Medulla oblongata (tissue), 1 donor: ENCODE measurements around the gene ASB16.

Experiments used
- DNase-seq: peaks from one replicate; pipeline ENCODE4 v3.0.0-alpha.2; 2015; ENCODE audit errors: extremely low spot score

ASB16 gene

DNA sequence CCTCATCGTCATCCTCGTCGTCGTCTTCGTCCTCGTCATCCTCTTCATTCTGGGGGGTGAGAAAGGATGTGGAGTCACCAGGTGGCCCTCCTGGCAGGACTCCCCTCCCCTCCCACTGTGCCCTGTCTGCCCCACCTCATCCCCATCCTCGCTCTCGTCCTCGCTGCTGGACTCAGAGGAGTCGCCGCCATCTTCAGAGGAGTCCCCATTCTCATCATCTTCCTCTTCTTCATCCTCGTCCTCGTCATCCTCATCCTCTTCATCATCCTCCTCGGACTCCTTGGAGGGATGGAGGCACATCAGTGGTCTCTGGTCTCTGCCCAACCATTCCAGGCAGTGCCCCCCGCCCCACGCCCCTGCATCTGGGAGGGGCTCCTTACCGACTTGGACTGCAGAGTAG is 36.8 kb downstream of the ASB16 start:
- DNase-seq = no peak

DNA sequence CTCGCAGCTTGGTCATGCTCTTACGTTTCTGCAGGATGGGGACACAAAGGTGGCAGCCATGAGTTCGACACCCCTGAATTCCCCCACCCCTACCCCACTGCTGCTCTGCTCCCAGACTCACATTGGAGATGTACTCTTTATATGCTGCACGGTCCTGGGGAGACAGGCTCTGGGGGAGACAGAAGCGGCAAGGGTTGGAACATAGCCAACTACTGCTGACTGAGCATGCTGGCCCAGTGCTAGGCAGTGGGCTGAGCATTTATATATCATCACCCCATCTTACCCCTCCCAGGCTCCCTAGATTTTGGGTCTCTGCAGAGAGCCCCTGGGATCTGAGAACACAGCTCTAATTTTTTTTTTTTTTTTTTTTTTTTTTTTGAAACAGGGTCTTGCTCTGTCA is 37.2 kb downstream of the ASB16 start:
- no peak for DNase-seq

DNA sequence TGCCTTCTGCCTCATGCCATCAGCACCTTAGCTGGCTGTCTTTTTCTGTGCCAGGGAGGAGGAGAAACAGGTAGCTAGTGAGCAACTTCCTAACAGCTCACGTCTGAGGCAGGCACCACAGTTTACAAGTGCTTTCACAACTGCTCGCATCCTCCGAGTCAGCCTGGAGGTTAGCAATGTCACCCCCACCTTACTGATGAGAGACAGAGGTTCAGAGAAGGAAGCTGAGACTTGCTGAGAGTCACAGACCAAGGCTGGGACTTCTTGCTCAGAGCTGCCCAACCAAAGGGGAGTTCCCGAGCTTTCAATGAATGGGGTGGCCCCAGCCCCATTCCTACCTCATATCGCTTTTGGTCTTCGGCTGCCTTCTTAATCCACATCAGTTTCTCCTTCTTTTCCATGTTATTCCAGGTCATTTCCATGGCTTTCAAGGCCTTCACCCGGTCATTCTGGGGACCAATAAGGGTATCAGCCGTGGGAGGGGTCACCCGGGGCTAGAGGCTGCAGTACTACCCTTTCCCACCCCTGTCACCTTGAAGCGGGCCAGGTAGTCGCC is 39.4 kb downstream of the ASB16 start:
- DNase-seq = no peak

DNA sequence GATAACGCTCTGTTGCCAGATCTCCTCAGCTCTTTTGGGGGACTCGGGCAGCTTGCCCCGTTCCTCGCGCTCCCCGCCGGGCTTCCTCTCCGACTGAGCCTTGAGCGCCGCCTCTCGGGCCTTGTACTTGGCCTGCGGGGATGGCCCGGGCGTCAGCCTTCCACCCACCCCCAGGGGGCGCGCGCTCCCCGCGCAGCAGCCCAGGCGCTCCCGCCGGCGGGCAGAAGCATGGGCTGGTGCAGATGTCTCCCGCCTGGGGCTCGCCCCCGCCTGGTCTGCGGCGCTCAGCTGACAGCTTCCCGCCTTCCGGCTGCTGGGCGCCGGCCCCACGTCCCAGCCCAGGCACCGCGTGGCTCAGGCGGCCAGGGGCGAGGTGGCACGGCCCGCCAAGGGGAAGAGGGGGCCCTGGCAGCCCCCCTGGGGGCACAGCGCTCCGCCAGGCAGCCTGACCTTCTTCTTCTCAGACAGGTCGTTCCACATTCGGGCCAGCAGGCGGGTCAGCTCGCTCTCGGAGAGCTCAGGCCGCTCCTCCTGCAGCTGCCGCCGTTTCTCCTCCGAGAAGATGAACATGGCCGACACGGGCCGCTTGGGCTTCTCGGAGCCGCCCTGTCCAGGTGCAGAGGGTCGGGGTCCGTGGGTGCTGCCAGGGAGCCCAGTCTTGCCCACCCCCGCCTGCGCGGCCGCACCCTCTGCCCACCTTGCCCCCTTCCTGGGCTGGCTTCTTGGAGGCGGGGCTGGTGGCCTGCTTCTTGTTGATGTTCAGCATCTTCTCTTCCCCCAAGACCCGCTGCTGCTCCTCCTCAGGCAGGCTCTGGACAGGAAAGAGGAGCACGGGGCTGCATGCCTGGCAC is 40.1 kb downstream of the ASB16 start:
- DNase-seq = peak; percentile 94

DNA sequence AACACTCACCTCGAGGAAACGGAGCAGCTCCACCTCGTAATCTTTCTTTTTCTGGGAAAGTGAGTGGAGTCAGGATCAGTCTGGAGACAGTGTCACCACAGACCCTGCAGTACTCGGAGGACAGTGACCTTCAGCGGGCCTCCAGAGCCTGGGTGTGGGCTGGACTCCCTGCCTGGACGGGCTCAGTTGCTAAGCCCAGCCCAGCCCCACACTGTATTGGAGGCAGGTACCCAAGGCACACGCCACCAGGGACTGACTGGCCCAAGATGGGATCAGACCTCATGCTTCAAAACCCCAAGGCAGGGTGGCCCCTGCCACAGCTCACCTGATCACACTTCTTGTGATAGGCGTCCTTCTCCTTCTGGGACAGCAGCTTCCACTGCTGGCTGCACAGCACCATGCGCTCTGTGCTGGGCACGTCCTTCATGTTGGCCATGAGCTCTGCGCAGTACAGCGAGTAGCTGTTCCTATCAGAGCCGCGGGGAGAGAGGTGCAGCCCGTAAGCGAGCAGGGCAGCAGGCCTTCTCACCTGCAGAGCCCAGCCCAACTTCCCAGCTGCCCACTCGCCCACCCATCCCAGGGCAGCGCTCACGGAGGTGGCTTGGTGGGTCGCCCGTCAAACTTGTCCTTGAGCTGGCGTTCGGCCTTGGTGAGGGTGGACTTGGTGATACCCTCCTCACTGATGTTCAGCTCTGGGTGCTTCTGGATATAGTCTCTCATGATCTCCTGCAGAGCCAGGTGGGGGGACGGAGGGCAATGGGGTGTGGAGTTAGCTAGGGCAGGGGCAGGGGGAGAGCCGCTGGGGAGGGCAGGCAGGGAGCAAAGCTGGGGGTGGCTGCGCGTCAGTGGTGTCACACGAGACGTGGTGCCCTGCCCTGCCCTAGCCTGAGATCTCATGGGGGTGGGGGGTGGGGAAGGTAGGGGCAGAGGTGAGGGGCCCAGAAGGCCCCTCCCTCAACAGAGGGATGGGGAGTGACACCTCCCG is 41.1 kb downstream of the ASB16 start:
- no peak for DNase-seq

DNA sequence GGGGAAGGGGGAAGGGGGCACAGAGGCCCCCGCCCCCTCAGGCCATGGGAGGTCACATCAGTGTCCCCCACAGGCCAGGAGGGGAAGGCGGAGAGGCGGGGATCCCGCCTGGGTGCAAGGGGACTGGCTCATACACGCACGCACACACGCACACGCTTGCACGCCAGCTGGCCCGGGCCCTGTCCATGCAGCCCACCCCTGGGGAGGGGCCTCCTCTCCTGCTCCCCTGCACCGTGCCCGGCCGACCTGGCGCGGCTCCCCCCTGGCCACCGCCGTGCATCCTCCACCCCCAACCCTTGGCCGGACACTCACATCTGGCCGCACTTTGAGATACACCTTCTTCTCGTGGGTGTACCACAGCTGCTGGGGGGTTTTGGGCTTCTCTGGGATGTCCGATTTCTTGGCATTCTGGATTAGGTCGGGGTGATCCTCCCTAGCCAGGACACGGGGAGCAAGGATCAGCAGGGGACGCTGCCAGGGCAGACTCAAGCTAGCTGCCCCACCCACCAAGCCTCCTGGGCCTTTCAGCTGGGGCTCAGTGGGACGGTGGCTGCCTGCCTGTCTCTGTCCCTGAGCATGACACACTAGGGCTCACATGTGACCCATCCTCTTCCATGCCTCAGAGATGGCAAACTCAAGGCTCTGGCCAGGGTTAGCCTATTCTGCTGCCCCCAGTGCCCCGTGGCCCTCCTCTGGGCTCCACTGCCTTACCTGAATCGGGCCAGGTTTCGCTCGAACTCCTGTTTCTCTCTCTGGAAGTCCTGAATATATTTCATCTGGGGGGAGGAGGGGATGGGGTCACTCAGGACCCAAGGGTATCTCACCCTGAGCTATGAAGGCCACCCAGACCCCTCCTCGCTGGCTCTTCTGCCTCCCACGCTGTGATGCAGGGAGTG is 42.3 kb downstream of the ASB16 start:
- no peak for DNase-seq

DNA sequence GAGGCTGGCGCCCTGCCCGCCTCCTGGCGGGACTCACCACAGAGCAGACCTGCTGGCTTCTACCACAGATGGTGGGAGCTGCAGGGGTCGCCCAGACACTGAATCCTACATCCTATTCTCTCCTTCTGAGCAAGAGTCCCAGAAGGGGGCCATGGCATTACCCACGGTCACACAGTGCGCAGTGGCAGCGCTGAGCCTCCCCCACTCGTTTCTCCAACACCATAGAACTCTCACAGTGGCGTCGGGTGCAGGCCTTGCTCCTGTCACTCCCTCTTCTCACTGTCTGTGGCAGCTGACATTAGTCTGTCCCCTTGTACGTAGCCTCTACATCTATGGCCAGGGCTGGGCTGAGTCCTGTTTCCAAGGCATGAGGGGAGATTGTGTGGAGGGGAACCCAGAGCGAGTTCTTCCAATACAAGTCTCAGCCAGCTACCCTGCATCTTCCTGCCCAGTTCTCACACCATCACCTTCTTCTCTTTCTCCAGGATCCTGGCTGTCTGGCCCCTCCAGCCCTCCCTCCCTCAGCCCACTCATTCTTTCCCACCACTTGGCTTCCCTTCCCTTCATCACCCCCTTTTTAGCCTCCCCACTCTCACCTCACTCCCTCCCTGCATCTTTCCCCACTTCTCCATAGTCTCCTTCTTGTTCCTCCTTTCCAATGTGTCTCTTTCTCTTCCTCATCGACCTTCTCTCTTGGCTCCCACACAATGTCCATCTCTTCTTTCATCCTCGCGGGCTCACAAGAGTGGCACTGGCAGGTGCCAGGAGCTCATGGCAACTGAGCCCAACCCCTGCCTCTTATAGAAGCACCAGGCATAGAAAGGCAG is 43.1 kb downstream of the ASB16 start:
- DNase-seq = no peak

DNA sequence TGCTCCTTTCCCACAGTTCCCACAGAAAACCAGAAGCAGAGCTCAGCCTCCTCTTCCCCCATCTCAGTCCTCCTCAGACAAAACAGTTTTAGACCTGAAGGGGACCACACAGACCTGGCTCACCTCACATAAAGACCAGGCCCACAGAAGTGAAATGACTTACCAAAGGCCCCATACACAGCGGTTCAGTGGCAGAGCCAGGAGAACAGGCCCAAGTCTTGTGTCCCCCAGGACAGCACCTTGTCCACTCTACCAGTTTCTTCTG is 43.7 kb downstream of the ASB16 start:
- DNase-seq = no peak

DNA sequence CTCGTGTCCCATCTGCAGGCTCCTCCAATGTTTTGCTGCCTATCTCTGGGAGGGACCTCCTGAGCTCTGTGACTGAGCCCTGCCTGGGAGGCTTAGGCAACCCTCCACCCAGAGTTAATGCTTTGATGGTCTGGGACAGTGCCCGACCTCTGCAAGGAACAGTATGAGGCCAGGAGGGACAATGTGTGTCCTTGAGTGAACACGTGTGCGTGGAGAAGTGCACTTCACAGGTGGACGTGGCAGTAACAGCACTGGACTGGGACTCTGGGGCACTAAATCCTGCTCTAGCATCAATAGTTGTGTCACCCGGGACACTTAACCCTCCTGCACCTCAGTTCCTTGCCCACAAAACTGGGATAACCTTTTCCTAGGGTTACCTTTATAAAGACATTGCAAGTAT is 44.4 kb downstream of the ASB16 start:
- no peak for DNase-seq

DNA sequence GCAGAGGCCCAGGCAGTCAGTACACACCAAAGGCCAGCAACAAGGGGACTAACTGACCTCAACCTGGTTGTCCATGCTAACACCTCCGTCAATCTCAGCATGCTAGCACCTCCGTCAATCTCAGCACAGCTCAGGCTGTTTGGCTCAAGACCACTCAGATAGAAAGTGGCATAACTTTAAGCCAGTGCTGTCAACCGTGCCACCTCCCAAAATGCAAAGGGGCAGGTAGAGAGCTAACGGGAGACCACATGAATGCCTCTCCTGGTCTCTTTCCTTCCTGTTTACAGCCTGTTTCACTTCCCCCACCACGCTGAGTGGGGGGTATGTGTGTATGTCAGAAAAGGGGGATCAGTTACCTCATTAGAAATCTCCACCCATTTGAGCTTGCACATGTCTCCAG is 45.7 kb downstream of the ASB16 start:
- DNase-seq = no peak

DNA sequence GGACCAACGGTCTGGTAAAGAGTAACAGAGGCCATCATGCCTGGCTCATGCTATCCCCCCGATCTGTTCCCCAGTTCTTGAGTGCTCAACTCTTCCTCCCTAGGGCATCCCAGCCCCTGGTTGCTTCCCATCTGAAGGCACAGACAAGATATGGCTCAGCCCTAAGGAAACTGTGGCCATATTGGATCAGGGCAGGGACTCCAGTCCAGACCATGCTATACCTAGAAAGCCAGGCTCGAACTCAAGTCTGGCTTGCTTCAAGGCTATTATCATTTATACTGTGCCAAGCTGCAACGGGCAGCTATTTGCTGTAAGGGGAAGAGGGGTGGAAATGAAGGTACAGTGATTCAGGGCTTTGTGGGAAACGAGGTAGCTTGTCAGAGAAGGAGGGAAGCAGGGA is 46.2 kb downstream of the ASB16 start:
- no peak for DNase-seq

DNA sequence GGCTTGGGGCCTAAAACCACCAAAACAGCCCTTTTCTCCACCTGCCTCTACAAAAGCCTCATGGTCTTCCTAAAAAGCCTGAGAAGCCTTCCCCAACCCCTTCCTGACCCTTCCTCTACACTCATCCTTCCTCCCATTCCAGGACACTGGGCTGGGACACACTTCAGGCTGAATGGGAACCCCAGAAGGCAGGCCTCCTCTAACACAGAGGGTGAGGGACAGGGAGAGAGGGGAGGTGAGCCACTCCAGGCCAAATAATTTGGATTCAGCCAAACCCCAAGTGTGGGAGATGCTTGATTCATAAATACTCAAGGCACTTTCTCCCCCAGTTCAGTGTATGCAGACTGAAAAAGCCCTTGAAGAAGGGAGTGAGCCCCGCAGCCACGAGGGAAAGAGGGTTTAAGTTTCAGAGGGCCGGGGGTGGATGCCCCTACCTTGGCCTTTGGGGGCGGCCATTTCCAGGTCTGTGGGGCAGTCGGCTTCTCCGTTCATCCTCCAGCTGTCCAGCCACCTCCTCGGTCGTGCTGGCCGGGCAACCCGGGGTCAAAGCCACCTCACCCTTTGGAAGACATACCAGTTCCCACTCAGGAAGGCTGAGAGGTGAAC is 47.3 kb downstream of the ASB16 start:
- DNase-seq = no peak

DNA sequence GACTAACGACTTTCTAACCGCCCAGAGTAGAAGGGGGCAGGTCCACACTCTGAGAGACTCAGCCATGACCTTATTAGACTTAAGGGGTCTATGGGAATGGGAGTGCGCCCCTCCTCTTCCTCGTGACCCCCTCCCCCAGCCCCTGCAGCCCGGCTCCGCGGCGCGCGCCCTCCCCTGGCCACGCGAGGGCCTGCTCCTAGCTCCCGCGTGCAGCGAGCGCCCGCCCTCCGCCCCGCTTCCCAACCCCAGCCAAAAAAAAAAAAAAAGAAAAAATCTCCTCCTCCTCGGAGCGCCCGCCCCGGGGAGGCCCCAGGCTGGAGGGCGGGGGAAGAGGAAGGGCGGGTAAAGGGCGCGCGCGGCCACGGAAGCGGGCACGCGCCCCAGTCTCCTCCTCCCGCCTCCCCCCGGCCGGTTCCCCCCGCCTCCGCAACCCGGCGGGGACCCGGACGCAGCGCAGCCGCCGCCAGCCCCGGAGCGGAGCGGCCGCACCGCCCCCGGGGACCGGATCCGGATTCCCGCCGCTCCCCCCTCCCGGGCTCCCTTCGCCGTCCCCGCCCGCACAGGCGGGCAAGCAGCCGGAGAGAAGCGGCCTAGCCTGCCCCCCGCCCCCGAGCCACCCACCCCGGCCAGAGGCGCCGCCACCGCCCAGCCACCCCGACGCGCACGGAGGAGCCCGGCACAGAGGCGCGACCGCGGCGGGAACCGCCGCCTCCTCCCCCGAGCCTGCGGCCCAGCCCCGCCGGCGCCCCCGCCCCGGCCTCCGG is 48.0 kb downstream of the ASB16 start:
- peak; percentile 95 for DNase-seq

DNA sequence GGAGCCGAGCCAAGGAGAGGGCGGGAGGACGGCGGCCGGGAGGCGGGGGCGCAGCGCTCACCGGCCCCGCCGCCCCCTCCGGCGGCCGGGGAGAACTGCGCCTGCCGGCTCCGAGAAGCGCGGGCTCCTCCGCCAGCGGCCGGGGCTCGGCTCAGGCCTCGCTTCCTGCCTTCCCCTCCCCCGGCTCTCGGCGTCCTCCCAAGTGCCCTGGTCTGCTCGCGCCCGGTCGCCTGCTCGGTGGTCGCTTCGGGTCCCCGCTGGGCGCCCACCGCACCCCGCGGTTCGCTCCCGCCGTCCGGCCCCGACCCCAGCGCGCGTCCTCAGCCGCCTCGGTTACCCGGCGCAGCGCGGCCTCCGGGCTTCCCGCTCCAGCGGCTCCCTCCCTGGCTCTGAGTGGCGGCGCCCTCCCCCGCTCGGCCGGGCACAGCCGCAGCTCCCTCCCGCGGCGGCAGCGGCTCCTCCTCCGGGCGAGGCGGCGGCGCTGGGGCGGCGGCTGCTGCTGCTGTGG is 48.7 kb downstream of the ASB16 start:
- peak; percentile 45 for DNase-seq

DNA sequence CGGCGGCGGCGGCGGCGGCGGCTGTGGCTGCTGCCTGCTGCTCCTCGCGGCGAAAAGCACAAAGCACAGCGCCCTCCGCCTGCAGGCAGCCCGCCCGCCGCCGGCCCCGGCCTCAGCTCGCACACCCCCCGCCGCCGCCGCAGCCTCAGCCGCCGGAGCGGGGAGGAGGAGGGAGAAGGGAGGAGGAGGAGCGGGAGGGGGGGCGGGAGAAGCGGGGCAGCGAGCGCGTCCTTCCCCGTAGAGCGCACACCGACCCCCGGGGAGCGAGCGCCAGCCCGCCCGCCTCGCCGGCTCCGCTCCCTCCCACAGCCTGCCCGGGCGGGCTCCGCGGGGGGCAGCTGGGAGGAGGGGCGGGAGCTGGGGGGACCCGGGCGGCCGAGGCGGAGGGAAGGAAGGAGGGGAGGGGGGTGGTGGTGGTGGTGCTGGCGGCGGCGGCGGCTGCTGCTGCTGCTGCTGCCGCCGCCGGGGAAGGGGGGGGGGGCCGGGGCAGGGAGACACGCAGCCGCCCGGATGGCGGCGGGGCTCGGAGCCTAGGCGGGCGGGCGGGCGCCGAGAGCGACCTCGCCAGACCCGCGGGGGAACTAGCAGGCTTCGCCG is 49.2 kb downstream of the ASB16 start, which contains the start of gene UBTF:
TSS of gene UBTF (minus strand) at position 60 of the 597 bp plus-strand sequence. CDS start 1,446 bp downstream, outside the sequence.
- peak; percentile 70 for DNase-seq

DNA sequence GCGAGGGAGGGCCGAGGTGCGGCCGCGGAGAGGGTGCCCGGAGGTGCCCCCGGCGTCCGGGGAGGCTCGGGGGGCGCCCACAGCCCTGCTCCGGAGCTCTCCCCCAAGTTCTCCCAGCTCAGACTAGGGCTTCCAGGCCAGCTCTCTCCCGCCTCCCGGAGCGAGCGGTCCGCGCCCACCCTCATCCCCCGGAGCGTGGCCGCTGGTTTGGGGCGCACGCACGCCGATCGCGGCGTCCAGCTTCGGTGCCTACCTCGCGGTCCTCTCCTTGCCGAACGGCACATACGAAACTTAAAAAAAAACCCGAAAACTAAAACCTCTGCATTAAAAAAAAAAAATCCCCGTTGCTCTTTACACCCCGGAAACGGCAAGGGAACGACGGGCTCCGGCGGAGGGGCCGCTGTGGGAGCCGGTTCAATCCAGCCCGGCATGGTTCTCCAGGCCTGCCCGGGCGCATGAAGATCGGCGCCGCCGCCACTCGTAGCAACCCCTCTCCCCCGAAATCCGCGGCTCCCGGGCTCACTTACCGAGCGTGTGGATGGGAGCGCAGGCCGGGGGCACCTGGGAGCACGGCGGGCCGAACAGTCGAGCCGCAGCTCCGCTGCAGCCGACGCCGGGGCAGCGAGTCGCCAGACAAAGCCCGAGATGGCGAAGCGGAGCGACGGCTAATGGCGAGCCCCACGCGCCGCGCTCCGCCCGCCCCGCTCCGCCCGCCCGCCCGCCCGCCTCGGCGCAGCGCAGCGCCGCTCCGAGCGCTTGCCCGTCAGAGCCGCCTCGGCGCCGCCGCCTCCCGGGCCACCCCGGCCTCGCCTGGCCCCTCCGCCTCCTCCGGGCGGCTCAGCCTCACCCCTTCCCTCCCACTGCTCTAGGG is 49.9 kb downstream of the ASB16 start:
- DNase-seq = no peak

DNA sequence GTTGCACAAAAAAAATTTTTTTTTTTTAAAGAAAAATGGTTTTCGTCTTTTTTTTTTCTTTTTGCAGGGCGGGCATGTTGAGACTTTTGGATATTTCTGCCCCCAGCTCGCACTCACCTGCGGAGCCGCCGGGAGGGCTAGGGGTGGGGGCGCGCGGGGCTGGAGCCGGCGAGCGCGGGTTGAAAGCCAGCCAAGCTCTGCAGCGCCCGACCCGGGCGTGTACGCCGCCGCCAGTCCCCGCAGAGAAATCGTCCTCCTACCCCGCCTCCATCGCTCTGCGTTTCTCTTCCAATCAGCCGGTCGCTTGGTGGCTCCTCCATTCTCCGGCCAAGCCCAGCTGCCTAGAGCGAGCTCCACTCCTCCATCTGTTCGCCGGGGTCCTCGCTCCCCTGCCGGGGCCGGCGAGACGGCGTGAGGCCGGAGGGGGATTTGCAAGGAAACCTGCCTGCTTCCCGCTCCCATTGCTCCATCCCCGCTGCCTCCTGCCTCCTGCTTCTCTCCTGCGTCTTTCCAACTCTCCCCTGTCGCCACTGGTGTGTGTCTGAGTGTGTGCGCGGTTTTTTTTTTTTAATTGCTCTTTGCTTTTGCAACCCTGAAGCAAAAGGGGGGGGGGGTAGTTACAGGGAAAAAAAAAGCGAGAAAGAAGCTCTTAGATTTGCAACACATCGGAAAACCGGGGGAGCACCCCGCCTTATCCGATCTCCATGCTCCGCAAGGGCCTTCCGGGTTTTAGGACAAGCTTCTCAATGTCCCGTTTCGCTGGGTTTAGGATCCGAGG is 50.8 kb downstream of the ASB16 start:
- DNase-seq = peak; percentile 77
